Cardiac muscle cell (in vitro differentiated cells and primary cell): ENCODE data around the gene LPAR1. TPM values are rescaled to one million over a fixed set of nuclear protein-coding genes. Genes with fewer than 3 reads are reported as not detected.

Experiments used
- DNase-seq, 2 donors: peaks; one replicate each; pipeline versions ENCODE4 v3.0.0 to v3.0.0-alpha.2; 2010 to 2017; ENCODE audit warnings: low read depth in 1 of 2, low spot score in 1 of 2
- H3K27ac ChIP-seq: fragments of 200-600 bp; sonication (generic); 2 replicates; pipeline ENCODE4 v1.5.1; 2016
- H3K27me3 ChIP-seq: fragments of 200-600 bp; sonication (generic); 2 replicates; pipeline ENCODE4 v1.6.0; 2016; ENCODE audit warnings: control low read depth
- H3K36me3 ChIP-seq: fragments of 200-600 bp; sonication (generic); 2 replicates; pipeline ENCODE4 v1.5.1; 2016; ENCODE audit warnings: control low read depth
- H3K4me1 ChIP-seq: fragments of 200-600 bp; sonication (generic); 2 replicates; pipeline ENCODE4 v1.8.1; 2017; ENCODE audit warnings: low read depth, mild to moderate bottlenecking, mixed run types
- H3K4me3 ChIP-seq: fragments of 200-600 bp; sonication (generic); 2 replicates; pipeline ENCODE4 v1.5.1; 2016; ENCODE audit warnings: mild to moderate bottlenecking
- H3K9me3 ChIP-seq: fragments of 200-600 bp; sonication (generic); 2 replicates; pipeline ENCODE4 v1.5.1; 2017; ENCODE audit warnings: low read depth, mild to moderate bottlenecking, control low read depth
- CTCF ChIP-seq: IDR thresholded peaks from 2 replicates; pipeline ENCODE4 v1.5.1; 2012; ENCODE audit warnings: low read depth, mild to moderate bottlenecking, low read length
- polyA plus RNA-seq: library from polyadenylated mRNA; unstranded; fragments of >200 nt; fragmentation: Nextera tagmentation; extraction: Ambion mirVana; gene quantifications from 2 replicates; pipeline ENCODE4 v1.2.1, GENCODE V29; 2016
- total RNA-seq: library from RNA; depleted of rRNA; stranded (reverse); fragments of >200 nt; gene quantifications from 2 replicates; pipeline ENCODE4 v1.2.3, GENCODE V29; 2016

LPAR1 gene
- total and polyA plus RNA-seq, 2 experiments from 2014 or later, result 0.77 to 1.9 TPM

DNA sequence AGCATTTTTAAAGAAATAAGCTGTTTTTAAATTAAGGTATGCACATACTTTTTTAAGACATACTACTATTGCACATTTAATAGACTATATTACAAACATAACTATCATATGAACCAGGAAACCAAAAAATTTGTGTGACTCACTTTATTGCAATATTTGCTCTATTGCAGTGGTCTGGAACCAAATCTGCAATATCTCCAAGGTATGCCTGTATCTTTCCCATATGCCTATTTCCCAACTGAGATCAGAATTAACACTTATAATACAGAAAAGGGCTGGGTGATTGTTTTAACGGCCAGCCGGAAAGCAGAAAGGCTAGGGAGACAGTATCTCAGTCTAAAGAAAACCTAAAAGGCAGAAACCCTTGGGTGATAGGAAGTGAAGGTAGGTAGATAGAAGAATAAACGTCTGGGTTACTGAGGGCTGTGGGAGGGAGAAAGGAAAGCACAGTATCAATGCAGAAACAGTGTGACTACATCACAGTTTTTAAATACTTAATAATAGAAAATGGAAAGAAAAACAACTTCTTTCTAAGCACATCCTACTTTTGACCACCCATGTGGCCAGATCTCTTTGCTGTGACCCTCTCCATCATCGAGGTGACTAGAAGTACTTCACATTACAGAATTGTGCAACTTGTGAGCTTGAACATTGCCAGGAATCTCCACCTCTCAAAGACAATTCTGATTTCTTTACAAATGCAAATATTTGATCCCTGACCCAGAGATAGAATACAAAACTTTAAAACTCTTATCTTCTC, 126.4 kb downstream of the LPAR1 start:
- H3K4me3 ChIP-seq, result no peak overlapping the region
- H3K27ac ChIP-seq, result no peak overlapping the region
- no peaks in the 10 kb centered on the region for H3K9me3 ChIP-seq
- no peaks in the 10 kb centered on the region for H3K36me3 ChIP-seq
- peak in 1 of 2 donors; percentile 87 for DNase-seq
- H3K27me3 ChIP-seq, result no peaks in the 10 kb centered on the region
- no peaks in the 10 kb centered on the region for H3K4me1 ChIP-seq
- TF ChIP-seq CTCF, result no peak

GRCh38 chr9:110908894-110909293, 129.4 kb downstream of the LPAR1 start:
- Histone ChIP-seq H3K4me3 (no peak overlapping the region), H3K36me3 (no peaks in the 10 kb centered on the region), H3K9me3 (no peaks in the 10 kb centered on the region), H3K27ac (no peak overlapping the region), H3K27me3 (no peaks in the 10 kb centered on the region), H3K4me1 (no peaks in the 10 kb centered on the region)
- TF ChIP-seq CTCF, result no peak
- no peak for DNase-seq

DNA sequence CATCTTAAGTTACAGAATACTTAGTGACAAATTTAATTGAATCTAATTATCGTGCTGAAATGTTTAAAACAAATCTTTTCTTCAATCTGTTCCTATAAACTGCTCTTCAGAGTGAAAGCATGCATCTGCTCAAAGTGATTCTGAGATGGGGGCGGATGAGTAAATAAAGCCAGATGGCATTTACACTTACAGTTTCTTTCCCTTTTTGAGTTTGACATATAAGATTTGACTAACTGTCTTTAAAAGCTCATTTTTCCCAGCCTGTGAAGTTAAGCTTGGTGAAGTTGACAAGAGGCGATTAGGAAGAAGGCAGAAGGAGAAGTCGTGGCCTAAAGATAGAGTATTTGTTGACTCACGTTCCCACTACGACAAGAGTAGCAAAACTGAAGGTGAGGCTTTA, 137.4 kb downstream of the LPAR1 start:
- Histone ChIP-seq H3K4me1 (no peaks in the 10 kb centered on the region), H3K9me3 (no peaks in the 10 kb centered on the region), H3K36me3 (no peaks in the 10 kb centered on the region), H3K27ac (no peak overlapping the region), H3K4me3 (no peak overlapping the region), H3K27me3 (no peaks in the 10 kb centered on the region)
- DNase-seq, result no peak
- TF ChIP-seq CTCF, result no peak

GRCh38 chr9:110900456-110900855, 137.8 kb downstream of the LPAR1 start:
- H3K9me3 ChIP-seq, result no peaks in the 10 kb centered on the region
- H3K27me3 ChIP-seq, result no peaks in the 10 kb centered on the region
- H3K27ac ChIP-seq, result no peak overlapping the region
- no peaks in the 10 kb centered on the region for H3K36me3 ChIP-seq
- H3K4me3 ChIP-seq, result no peak overlapping the region
- H3K4me1 ChIP-seq, result no peaks in the 10 kb centered on the region
- peak in 1 of 2 donors; percentile 40 for DNase-seq
- TF ChIP-seq CTCF, result no peak

DNA sequence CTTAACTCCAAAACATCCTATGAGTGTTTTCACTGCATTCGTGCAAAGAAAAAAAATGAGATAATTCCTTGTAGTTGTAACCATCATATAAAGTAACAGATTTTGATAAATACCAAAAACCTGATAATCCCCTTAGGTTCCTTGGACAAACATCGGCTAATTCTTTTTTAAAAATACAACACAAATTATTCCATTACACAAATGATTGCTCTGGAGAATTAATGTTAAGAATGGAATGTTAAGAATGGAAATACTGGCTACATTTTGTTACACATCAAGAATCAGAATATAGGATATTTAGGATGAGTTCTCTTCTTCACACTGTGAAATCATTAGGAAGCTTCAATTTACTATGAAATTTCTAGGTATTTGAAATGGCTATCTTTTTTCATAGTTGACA, 139.4 kb downstream of the LPAR1 start:
- Histone ChIP-seq H3K27ac (no peak overlapping the region), H3K27me3 (no peaks in the 10 kb centered on the region), H3K4me3 (no peak overlapping the region), H3K9me3 (no peaks in the 10 kb centered on the region), H3K36me3 (no peaks in the 10 kb centered on the region), H3K4me1 (no peaks in the 10 kb centered on the region)
- DNase-seq, result no peak
- no peak for TF ChIP-seq CTCF

- TF ChIP-seq CTCF, result no peak
- no peaks in the 10 kb centered on the region for H3K9me3 ChIP-seq
- H3K36me3 ChIP-seq, result no peaks in the 10 kb centered on the region
- H3K4me1 ChIP-seq, result no peaks in the 10 kb centered on the region
- no peak for DNase-seq
- no peak overlapping the region for H3K27ac ChIP-seq
- H3K4me3 ChIP-seq, result no peak overlapping the region
- H3K27me3 ChIP-seq, result no peaks in the 10 kb centered on the region
Measured at GRCh38 chr9:110898358-110898757, 139.9 kb downstream of the LPAR1 start.
